Peyer's patch (tissue), 4 donors: ENCODE measurements around the gene PIP5KL1.

ENCODE experiments used
- CTCF ChIP-seq, 6 experiments: fragments of 450-650 bp in 4 of 6; fragments of 200-600 bp in 2 of 6; sonication (generic) in 1 of 6; IDR thresholded peaks; one replicate each; pipeline ENCODE4 v1.5.1; 2017 to 2019; ENCODE audit warnings: antibody characterized with exemption in 6 of 6, mild to moderate bottlenecking in 3 of 6, moderate library complexity in 1 of 6
- POLR2A ChIP-seq, 2 donors: fragments of 450-650 bp; IDR thresholded peaks; one replicate each; pipeline ENCODE4 v1.5.1; 2017; ENCODE audit warnings: antibody characterized with exemption in 2 of 2, mild to moderate bottlenecking in 2 of 2, moderate library complexity in 2 of 2

DNA sequence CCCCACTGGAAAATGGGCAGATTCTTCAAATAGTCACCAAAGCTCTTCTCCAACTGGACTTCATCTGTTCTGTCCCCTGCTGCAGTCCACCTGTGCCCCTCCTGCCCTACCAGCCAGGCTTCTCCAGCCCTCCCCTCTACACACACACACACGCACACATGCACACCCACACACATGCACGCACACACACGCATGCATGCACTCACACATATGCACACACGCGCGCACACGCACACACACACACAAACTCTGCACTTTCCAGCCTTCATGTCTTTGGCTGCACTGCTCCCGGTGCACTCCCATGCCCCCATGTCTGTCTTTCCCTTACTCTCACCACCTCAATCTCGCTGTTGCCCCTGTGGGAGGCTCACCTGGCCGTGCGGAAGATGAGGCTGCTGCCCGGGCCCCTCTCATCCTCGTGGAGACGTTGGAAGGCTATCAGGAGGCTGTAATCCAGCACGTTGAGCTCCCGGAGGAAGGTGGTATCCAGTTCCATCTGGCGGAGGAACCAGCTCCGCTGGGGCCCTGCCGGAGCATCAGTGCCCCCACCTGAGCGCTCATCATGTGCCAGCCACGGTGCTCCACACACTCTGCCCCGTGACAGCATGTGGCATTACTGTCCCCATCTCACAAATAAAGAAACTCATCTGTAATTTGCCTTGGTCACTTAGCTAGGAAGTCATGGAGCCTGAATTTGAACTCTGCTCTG is 5.7 kb downstream of the PIP5KL1 start:
- TF ChIP-seq POLR2A (IDR thresholded peaks at IDR 0.05), result no peak
- no peak for TF ChIP-seq CTCF (IDR thresholded peaks at IDR 0.05)
